ENCODE measurements around the gene PRPS1. TPM values are rescaled to one million over a fixed set of nuclear protein-coding genes. Genes with fewer than 3 reads are reported as not detected.

The PRPS1 gene
- total and polyA plus RNA-seq, 2 of the 13 experiments (the other 11 are each of a cell fraction or from before 2014, with no cell fraction given), result 33.7 to 54.4 TPM

DNA sequence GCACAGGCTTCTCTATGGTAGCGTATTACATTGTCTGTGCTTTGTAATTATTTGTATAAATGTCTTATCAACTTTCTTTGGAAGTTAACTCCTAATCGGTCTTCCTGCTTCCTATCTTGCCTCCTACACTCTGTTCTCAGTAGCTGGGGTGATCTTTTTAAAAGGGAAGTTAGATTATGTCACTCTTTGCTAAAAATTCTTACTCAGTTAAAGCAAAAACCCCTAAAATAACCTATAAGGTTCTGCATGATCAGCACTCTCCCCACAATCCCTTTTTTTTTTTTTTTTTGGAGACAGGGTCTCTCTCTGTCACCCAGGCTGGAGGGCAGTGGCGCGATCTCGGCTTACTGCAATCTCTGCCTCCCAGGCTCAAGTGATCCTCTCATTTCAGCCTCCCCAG is 2.6 kb upstream of the PRPS1 start:
- Histone ChIP-seq H3K9ac (ENCODE audit: insufficient read depth, low read depth, low read length) (no peak overlapping the region), H3K4me1 (ENCODE audit: insufficient read depth, low read length) (peaks cover 29% of the 10 kb centered on the region), H2AFZ (ENCODE audit: low read length) (no peak overlapping the region), H3K27me3 (ENCODE audit: control insufficient read depth in 1 of 2, insufficient read depth in 2 of 2, low read length in 2 of 2) (no peaks in the 10 kb centered on the region; a peak in 1 of 5 replicates), H3K79me2 (ENCODE audit: insufficient read depth, low read length) (peaks cover 23% of the 10 kb centered on the region), H4K20me1 (ENCODE audit: insufficient read depth, low read length) (0 out of 2 replicates have a peak, but pooled peaks cover 2% of the 10 kb centered on the region), H3K4me2 (ENCODE audit: low read depth, low read length) (no peak overlapping the region), H3K9me3 (ENCODE audit: low read length) (no peaks in the 10 kb centered on the region), H3K4me3 (replicated peaks in 1 of 3; ENCODE audit: insufficient read depth in 1 of 3, low read depth in 2 of 3, low read length in 3 of 3) (no peak overlapping the region), H3K36me3 (replicated peaks in 1 of 2; ENCODE audit: control insufficient read depth in 1 of 2, insufficient read depth in 2 of 2, low read length in 2 of 2) (no peaks in the 10 kb centered on the region), H3K27ac (ENCODE audit: extremely low read length, insufficient read depth, low read length) (no peak overlapping the region)
- FAIRE-seq (no peak), ATAC-seq (no peak), DNase-seq (ENCODE audit: low spot score) (no peak)
- POLR2A ChIA-PET, result no interaction called here
- CTCF ChIA-PET (ENCODE audit: low intra/inter-chr PET ratio, low total read pairs), result no interaction called here
- intact Hi-C loops (cut with micrococcal nuclease; ENCODE audit: unreplicated experiment) (no loop called here), in situ Hi-C loops (cut with HindIII; ENCODE audit: extremely low pct_ligation_motif_present, low pct_unique_long_range_greater_than_20kb) (no loop called here)
- TF ChIP-seq, protein P1, sequence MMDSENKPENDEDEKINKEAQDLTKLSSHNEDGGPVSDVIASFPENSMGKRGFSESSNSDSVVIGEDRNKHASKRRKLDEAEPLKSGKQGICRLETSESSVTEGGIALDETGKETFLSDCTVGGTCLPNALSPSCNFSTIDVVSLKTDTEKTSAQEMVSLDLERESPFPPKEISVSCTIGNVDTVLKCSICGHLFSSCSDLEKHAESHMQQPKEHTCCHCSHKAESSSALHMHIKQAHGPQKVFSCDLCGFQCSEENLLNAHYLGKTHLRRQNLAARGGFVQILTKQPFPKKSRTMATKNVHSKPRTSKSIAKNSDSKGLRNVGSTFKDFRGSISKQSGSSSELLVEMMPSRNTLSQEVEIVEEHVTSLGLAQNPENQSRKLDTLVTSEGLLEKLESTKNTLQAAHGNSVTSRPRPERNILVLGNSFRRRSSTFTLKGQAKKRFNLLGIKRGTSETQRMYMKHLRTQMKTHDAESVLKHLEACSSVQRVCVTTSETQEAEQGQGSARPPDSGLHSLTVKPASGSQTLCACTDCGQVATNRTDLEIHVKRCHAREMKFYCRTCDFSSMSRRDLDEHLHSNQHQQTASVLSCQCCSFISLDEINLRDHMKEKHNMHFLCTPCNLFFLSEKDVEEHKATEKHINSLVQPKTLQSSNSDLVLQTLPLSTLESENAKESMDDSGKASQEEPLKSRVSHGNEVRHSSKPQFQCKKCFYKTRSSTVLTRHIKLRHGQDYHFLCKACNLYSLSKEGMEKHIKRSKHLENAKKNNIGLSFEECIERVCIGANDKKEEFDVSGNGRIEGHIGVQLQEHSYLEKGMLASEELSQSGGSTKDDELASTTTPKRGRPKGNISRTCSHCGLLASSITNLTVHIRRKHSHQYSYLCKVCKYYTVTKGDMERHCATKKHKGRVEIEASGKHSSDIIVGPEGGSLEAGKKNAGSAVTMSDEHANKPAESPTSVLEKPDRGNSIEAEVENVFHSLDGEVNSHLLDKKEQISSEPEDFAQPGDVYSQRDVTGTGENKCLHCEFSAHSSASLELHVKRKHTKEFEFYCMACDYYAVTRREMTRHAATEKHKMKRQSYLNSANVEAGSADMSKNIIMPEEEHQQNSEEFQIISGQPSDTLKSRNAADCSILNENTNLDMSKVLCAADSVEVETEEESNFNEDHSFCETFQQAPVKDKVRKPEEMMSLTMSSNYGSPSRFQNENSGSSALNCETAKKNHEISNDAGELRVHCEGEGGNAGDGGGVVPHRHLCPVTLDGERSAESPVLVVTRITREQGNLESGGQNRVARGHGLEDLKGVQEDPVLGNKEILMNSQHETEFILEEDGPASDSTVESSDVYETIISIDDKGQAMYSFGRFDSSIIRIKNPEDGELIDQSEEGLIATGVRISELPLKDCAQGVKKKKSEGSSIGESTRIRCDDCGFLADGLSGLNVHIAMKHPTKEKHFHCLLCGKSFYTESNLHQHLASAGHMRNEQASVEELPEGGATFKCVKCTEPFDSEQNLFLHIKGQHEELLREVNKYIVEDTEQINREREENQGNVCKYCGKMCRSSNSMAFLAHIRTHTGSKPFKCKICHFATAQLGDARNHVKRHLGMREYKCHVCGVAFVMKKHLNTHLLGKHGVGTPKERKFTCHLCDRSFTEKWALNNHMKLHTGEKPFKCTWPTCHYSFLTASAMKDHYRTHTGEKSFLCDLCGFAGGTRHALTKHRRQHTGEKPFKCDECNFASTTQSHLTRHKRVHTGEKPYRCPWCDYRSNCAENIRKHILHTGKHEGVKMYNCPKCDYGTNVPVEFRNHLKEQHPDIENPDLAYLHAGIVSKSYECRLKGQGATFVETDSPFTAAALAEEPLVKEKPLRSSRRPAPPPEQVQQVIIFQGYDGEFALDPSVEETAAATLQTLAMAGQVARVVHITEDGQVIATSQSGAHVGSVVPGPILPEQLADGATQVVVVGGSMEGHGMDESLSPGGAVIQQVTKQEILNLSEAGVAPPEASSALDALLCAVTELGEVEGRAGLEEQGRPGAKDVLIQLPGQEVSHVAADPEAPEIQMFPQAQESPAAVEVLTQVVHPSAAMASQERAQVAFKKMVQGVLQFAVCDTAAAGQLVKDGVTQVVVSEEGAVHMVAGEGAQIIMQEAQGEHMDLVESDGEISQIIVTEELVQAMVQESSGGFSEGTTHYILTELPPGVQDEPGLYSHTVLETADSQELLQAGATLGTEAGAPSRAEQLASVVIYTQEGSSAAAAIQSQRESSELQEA (CRISPR knock-in tag; IDR thresholded peaks at IDR 0.05; ENCODE audit: not compliant biosample characterization), result no peak
- TF ChIP-seq, protein P2, sequence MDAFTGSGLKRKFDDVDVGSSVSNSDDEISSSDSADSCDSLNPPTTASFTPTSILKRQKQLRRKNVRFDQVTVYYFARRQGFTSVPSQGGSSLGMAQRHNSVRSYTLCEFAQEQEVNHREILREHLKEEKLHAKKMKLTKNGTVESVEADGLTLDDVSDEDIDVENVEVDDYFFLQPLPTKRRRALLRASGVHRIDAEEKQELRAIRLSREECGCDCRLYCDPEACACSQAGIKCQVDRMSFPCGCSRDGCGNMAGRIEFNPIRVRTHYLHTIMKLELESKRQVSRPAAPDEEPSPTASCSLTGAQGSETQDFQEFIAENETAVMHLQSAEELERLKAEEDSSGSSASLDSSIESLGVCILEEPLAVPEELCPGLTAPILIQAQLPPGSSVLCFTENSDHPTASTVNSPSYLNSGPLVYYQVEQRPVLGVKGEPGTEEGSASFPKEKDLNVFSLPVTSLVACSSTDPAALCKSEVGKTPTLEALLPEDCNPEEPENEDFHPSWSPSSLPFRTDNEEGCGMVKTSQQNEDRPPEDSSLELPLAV (CRISPR knock-in tag; conservative IDR thresholded peaks at IDR 0.05; ENCODE audit: low read depth), result no peak
- no peak for TF ChIP-seq ZNF766 (CRISPR knock-in tag; IDR thresholded peaks at IDR 0.05; ENCODE audit: borderline replicate concordance)
- TF ChIP-seq, protein P3, sequence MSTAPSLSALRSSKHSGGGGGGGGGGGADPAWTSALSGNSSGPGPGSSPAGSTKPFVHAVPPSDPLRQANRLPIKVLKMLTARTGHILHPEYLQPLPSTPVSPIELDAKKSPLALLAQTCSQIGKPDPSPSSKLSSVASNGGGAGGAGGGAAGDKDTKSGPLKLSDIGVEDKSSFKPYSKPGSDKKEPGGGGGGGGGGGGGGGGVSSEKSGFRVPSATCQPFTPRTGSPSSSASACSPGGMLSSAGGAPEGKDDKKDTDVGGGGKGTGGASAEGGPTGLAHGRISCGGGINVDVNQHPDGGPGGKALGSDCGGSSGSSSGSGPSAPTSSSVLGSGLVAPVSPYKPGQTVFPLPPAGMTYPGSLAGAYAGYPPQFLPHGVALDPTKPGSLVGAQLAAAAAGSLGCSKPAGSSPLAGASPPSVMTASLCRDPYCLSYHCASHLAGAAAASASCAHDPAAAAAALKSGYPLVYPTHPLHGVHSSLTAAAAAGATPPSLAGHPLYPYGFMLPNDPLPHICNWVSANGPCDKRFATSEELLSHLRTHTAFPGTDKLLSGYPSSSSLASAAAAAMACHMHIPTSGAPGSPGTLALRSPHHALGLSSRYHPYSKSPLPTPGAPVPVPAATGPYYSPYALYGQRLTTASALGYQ (CRISPR knock-in tag; IDR thresholded peaks at IDR 0.05), result no peak
- WGBS (ENCODE audit: low lambda C conversion rate), result 63% methylated on average over 5 of the region's 5 CpGs
- no TSS peak for BruUV-seq (replicated peaks)

Data from HepG2 (cell line).